HS-5 (cell line): ENCODE results near the gene ITGB3.
A peak's percentile ranks its signal among the peaks of the same experiment; 100 is the strongest.
"Not testable (repeated sequence)": the region's sequence is repeated elsewhere in the genome, so short reads cannot be mapped to it uniquely, and the experiment has no call there.

Experiments used
- DNase-seq: peaks from one replicate; pipeline ENCODE4 v3.0.0-alpha.2; 2012; ENCODE audit warnings: low read depth

The ITGB3 gene

GRCh38 chr17:47244697-47245096 lies 8.9 kb upstream of the ITGB3 start:
- no peak for DNase-seq

- no peak for DNase-seq
Observed at GRCh38 chr17:47246120-47246519, 7.5 kb upstream of the ITGB3 start.

- no peak for DNase-seq
Observed at GRCh38 chr17:47250855-47251254, 2.8 kb upstream of the ITGB3 start.

GRCh38 chr17:47251421-47251940 lies 2.1 kb upstream of the ITGB3 start:
- no peak for DNase-seq

GRCh38 chr17:47252209-47252608 lies 1.4 kb upstream of the ITGB3 start:
- DNase-seq, result no peak

- no peak for DNase-seq
Observed at GRCh38 chr17:47252766-47253512, 688 bp upstream of the ITGB3 start.

- no peak for DNase-seq
Observed at GRCh38 chr17:47254403-47254943, 846 bp downstream of the ITGB3 start.

GRCh38 chr17:47257651-47258339 lies 4.2 kb downstream of the ITGB3 start:
- peak; percentile 77 for DNase-seq

GRCh38 chr17:47262586-47262985 lies 9.0 kb downstream of the ITGB3 start:
- no peak for DNase-seq

- no peak for DNase-seq
Observed at GRCh38 chr17:47264166-47264565, 10.5 kb downstream of the ITGB3 start.

- peak; percentile 36 for DNase-seq
Observed at GRCh38 chr17:47265983-47266541, 12.4 kb downstream of the ITGB3 start.

- DNase-seq, result no peak
Observed at GRCh38 chr17:47266782-47267181, 13.2 kb downstream of the ITGB3 start.

GRCh38 chr17:47267354-47267828 lies 13.8 kb downstream of the ITGB3 start:
- DNase-seq, result peak; percentile 89

GRCh38 chr17:47268964-47269363 lies 15.3 kb downstream of the ITGB3 start:
- DNase-seq, result not testable (repeated sequence)

- DNase-seq, result not testable (repeated sequence)
Observed at GRCh38 chr17:47269561-47270280, 16.1 kb downstream of the ITGB3 start.

GRCh38 chr17:47270946-47271705 lies 17.5 kb downstream of the ITGB3 start:
- DNase-seq, result no peak

- no peak for DNase-seq
Observed at GRCh38 chr17:47272491-47272890, 18.9 kb downstream of the ITGB3 start.

GRCh38 chr17:47273245-47273644 lies 19.6 kb downstream of the ITGB3 start:
- DNase-seq, result no peak

- DNase-seq, result no peak
Observed at GRCh38 chr17:47274319-47275069, 20.9 kb downstream of the ITGB3 start.

GRCh38 chr17:47275245-47275984 lies 21.8 kb downstream of the ITGB3 start:
- DNase-seq, result no peak
